ENCODE results near the gene DNLZ. TPM values are rescaled to one million over a fixed set of nuclear protein-coding genes. Genes with fewer than 3 reads are reported as not detected.

DNLZ gene
- 4.6 and 5.9 TPM in 2 replicates for total RNA-seq

GRCh38 chr9:136363106-136363948, at the start of gene DNLZ:
Gene DNLZ (minus strand): TSS chr9:136363744. CDS start chr9:136363714, 30 bp downstream.

GRCh38 chr9:136410500-136411287, 47.1 kb upstream of the DNLZ start, which contains the start of the genes ENTR1 and PMPCA:
Gene ENTR1 (minus strand): TSS chr9:136410614. CDS start chr9:136410397, 217 bp downstream.
Gene PMPCA (plus strand): TSS chr9:136410658. CDS start chr9:136410669, 11 bp downstream.

GRCh38 chr9:136400038-136400834, 36.7 kb upstream of the DNLZ start, which contains the start of gene SNAPC4:
Gene SNAPC4 (minus strand): TSS chr9:136400170. CDS start chr9:136398428, 1,742 bp downstream.

GRCh38 chr9:136373300-136374182, 10.0 kb upstream of the DNLZ start, which contains the start of gene CARD9:
Gene CARD9 (minus strand): TSS chr9:136373669. CDS start chr9:136372078, 1,591 bp downstream.

GRCh38 chr9:136327304-136327974, 36.1 kb downstream of the DNLZ start, which contains the start of gene GPSM1:
Gene GPSM1 (plus strand): TSS chr9:136327539. CDS start chr9:136327696, 157 bp downstream.

Other genes with a start within 250 kb of the DNLZ start
- gene TMEM250, start 244.9 kb downstream of the DNLZ start, total RNA-seq, result 32.5 and 34.6 TPM in 2 replicates
- not detected in 2 replicates for gene LHX3, start 158.6 kb downstream of the DNLZ start, total RNA-seq
- 7.6 and 8.6 TPM in 2 replicates for gene QSOX2, start 117.9 kb downstream of the DNLZ start, total RNA-seq
- gene CCDC187, start 59.6 kb downstream of the DNLZ start, total RNA-seq, result under 0.01 and 0.11 TPM in 2 replicates
- 36.5 and 44.3 TPM in 2 replicates for gene GPSM1, start 36.2 kb downstream of the DNLZ start, total RNA-seq
- 1.5 and 2.9 TPM in 2 replicates for gene CARD9, start 9.9 kb upstream of the DNLZ start, total RNA-seq
- 5.7 and 7.2 TPM in 2 replicates for gene SNAPC4, start 36.4 kb upstream of the DNLZ start, total RNA-seq
- gene ENTR1, start 46.9 kb upstream of the DNLZ start, total RNA-seq, result 20.8 and 22.6 TPM in 2 replicates
- gene PMPCA, start 46.9 kb upstream of the DNLZ start, total RNA-seq, result 37.2 and 47.0 TPM in 2 replicates
- 7.0 and 8.0 TPM in 2 replicates for gene INPP5E, start 76.1 kb upstream of the DNLZ start, total RNA-seq
- 36.2 and 37.5 TPM in 2 replicates for gene SEC16A, start 119.3 kb upstream of the DNLZ start, total RNA-seq
- 11.3 and 11.6 TPM in 2 replicates for gene NOTCH1, start 182.3 kb upstream of the DNLZ start, total RNA-seq